K562 (cell line): ENCODE data around the gene MPHOSPH10. TPM values are rescaled to one million over a fixed set of nuclear protein-coding genes. Genes with fewer than 3 reads are reported as not detected.
"Not testable (repeated sequence)": the region's sequence is repeated elsewhere in the genome, so short reads cannot be mapped to it uniquely, and the experiment has no call there.

Experiments
- ATAC-seq: fragments of 200-7000 bp; cut with Tn5 transposase; 3 replicates; pipeline ENCODE4 v1.9.1; 2020; ENCODE audit warnings: moderate library complexity
- BruUV-seq: library from RNA; stranded (reverse); fragments of 400-500 nt; replicated peaks from 2 replicates; lab custom pipeline; 2021; lab: Mats Ljungman, UMichigan
- CTCF ChIA-PET: fragments of 300-600 bp; formaldehyde crosslinking; extraction: SDS; loops from one replicate; lab custom pipeline; 2021; ENCODE audit warnings: low intra/inter-chr PET ratio; lab: Yijun Ruan, JAX
- POLR2A ChIA-PET: fragments of 300-600, 350-650 bp; sonication (Branson Sonifier 250); formaldehyde crosslinking; extraction: SDS; loops from one replicate; lab custom pipeline; 2021; ENCODE audit warnings: antibody characterized with exemption, inconsistent platforms; lab: Yijun Ruan, JAX
- DNase-seq, 4 experiments: peaks; one replicate each; pipeline versions ENCODE4 v3.0.0 to v3.0.0-alpha.2; 2011 to 2018; ENCODE audit warnings: low spot score in 3 of 4, mixed read lengths in 3 of 4; ENCODE audit errors: extremely low read depth in 1 of 4
- FAIRE-seq: peaks from 2 replicates; lab custom pipeline; 2011; peaks lifted over from hg19 to GRCh38; lab: Jason Lieb, UNC
- H2AFZ ChIP-seq: 2 replicates; pipeline ENCODE4 v1.6.0; 2011; ENCODE audit warnings: low read depth, low read length, control low read depth, inconsistent platforms
- H3K27ac ChIP-seq: fragments of 200-600 bp; 3 replicates; pipeline ENCODE4 v1.8.0; 2011; ENCODE audit warnings: low read depth, mild to moderate bottlenecking, control low read depth, inconsistent platforms, low read length, moderate library complexity, mixed read lengths; ENCODE audit errors: extremely low read depth
- H3K27me3 ChIP-seq, 2 experiments: fragments of 300-600 bp in 1 of 2; 2 replicates in 1 of 2; 3 replicates in 1 of 2; pipeline versions ENCODE4 v1.6.0 to v1.8.0; 2011; ENCODE audit warnings: inconsistent platforms in 2 of 2, low read length in 2 of 2, mild to moderate bottlenecking in 1 of 2, mixed read lengths in 1 of 2, moderate library complexity in 1 of 2; ENCODE audit not compliant: control insufficient read depth in 2 of 2, insufficient read depth in 2 of 2
- H3K36me3 ChIP-seq: fragments of 300-600 bp; 3 replicates; pipeline ENCODE4 v1.8.0; 2011; ENCODE audit warnings: mild to moderate bottlenecking, low read length, inconsistent platforms; ENCODE audit not compliant: control insufficient read depth, insufficient read depth
- H3K4me1 ChIP-seq, 2 experiments: fragments of 200-600 bp in 1 of 2; replicated peaks in 1 of 2; 2 replicates in 1 of 2; 3 replicates in 1 of 2; pipeline versions ENCODE4 v1.5.1 to v1.8.0; 2011; ENCODE audit warnings: inconsistent platforms in 2 of 2, low read length in 2 of 2, mild to moderate bottlenecking in 1 of 2, mixed read lengths in 1 of 2, moderate library complexity in 1 of 2; ENCODE audit not compliant: control insufficient read depth in 2 of 2, insufficient read depth in 2 of 2
- H3K4me2 ChIP-seq: 2 replicates; pipeline ENCODE4 v1.6.1; 2011; ENCODE audit warnings: low read length, control low read depth, inconsistent platforms, mixed read lengths; ENCODE audit not compliant: insufficient read depth
- H3K4me3 ChIP-seq: fragments of 200-600 bp; sonication (generic), shearing (Covaris generic); 2 replicates; pipeline ENCODE4 v1.5.1; 2016; ENCODE audit warnings: control low read depth, inconsistent platforms
- H3K79me2 ChIP-seq: fragments of 200-600 bp; 3 replicates; pipeline ENCODE4 v1.8.0; 2011; ENCODE audit warnings: low read length, inconsistent platforms; ENCODE audit not compliant: control insufficient read depth, insufficient read depth
- H3K9ac ChIP-seq, 2 experiments: 2 replicates each; pipeline versions ENCODE4 v1.6.0 to v1.6.1; 2011; ENCODE audit warnings: low read depth in 2 of 2, low read length in 2 of 2, control low read depth in 1 of 2, inconsistent platforms in 1 of 2, mild to moderate bottlenecking in 1 of 2, mixed read lengths in 1 of 2; ENCODE audit not compliant: insufficient read depth in 1 of 2
- H3K9me1 ChIP-seq: one replicate; pipeline ENCODE4 v1.6.0; 2011; ENCODE audit warnings: inconsistent platforms, mild to moderate bottlenecking, low read length, moderate library complexity; ENCODE audit not compliant: control insufficient read depth, insufficient read depth
- H3K9me3 ChIP-seq: replicated peaks from 2 replicates; pipeline ENCODE4 v1.5.1; 2011; ENCODE audit warnings: low read depth, low read length, inconsistent platforms; ENCODE audit not compliant: control insufficient read depth, insufficient read depth
- H4K20me1 ChIP-seq: replicated peaks from 2 replicates; pipeline ENCODE4 v1.6.1; 2011; ENCODE audit warnings: low read length, inconsistent platforms, mixed read lengths; ENCODE audit not compliant: control insufficient read depth, insufficient read depth
- ARNT ChIP-seq, 2 experiments: fragments of 450-650 bp; IDR thresholded peaks; 2 replicates each; pipeline ENCODE4 v1.6.1; 2016; ENCODE audit warnings: mild to moderate bottlenecking in 1 of 2
- BCOR ChIP-seq: fragments of 450-650 bp; IDR thresholded peaks from 2 replicates; pipeline ENCODE4 v1.6.1; 2016
- CC2D1A ChIP-seq: fragments of 450-650 bp; IDR thresholded peaks from 2 replicates; pipeline ENCODE4 v1.6.1; 2017; ENCODE audit warnings: mild to moderate bottlenecking
- E2F3 ChIP-seq: fragments of 250-450 bp; sonication (Bioruptor Pico); IDR thresholded peaks from 2 replicates; pipeline ENCODE4 v1.4.0; 2020; ENCODE audit warnings: mild to moderate bottlenecking
- E2F5 ChIP-seq: sonication (generic); formaldehyde crosslinking; IDR thresholded peaks from 2 replicates; pipeline ENCODE4 v1.8.0; 2022; ENCODE audit warnings: mild to moderate bottlenecking, missing genetic modification reagents
- FOS ChIP-seq: IDR thresholded peaks from 3 replicates; pipeline ENCODE4 v1.6.1; 2011; ENCODE audit not compliant: insufficient read length; ENCODE audit errors: extremely low read depth
- HLTF ChIP-seq: fragments of 450-650 bp; IDR thresholded peaks from 2 replicates; pipeline ENCODE4 v1.6.1; 2016
- HMGN3 ChIP-seq: IDR thresholded peaks from 2 replicates; pipeline ENCODE4 v1.6.1; 2011; ENCODE audit warnings: borderline replicate concordance, low read depth, mild to moderate bottlenecking, mixed read lengths, low read length; ENCODE audit not compliant: insufficient read length; ENCODE audit errors: extremely low read depth
- MYNN ChIP-seq, 2 experiments: sonication (generic); formaldehyde crosslinking in 1 of 2; IDR thresholded peaks; 2 replicates each; pipeline versions ENCODE4 v1.5.0 to v1.6.1; 2016 to 2020; ENCODE audit warnings: antibody characterized with exemption in 1 of 2, missing genetic modification reagents in 1 of 2
- NR1H2 ChIP-seq: sonication (generic); formaldehyde crosslinking; IDR thresholded peaks from 2 replicates; pipeline ENCODE4 v1.4.0; 2020; ENCODE audit warnings: mild to moderate bottlenecking, missing genetic modification reagents
- PRPF4 ChIP-seq: fragments of 200-400 bp; formaldehyde crosslinking; IDR thresholded peaks from one replicate; pipeline ENCODE4 v1.6.1; 2017; ENCODE audit warnings: low read length, low read depth, mild to moderate bottlenecking; ENCODE audit not compliant: insufficient read depth, poor library complexity, severe bottlenecking
- RBM25 ChIP-seq: fragments of 200-400 bp; formaldehyde crosslinking; IDR thresholded peaks from 2 replicates; pipeline ENCODE4 v1.6.1; 2018; ENCODE audit warnings: low read length, low read depth, moderate library complexity; ENCODE audit not compliant: severe bottlenecking
- TAF15 ChIP-seq: fragments of 200-400 bp; formaldehyde crosslinking; IDR thresholded peaks from 2 replicates; pipeline ENCODE4 v1.6.1; 2017; ENCODE audit warnings: mild to moderate bottlenecking, low read depth, low read length, moderate library complexity
- TCF7 ChIP-seq: sonication (generic); IDR thresholded peaks from 2 replicates; pipeline ENCODE4 v1.6.1; 2016; ENCODE audit warnings: antibody characterized with exemption, borderline replicate concordance
- ZNF140 ChIP-seq: fragments of 250-450 bp; sonication (Bioruptor Pico); IDR thresholded peaks from 2 replicates; pipeline ENCODE4 v1.8.0; 2021; ENCODE audit warnings: moderate library complexity, mild to moderate bottlenecking, inconsistent platforms
- ZNF445 ChIP-seq: fragments of 250-450 bp; sonication (Bioruptor Pico); IDR thresholded peaks from 2 replicates; pipeline ENCODE4 v1.4.0; 2020; ENCODE audit warnings: low read depth, mild to moderate bottlenecking, moderate library complexity
- ZNF586 ChIP-seq: fragments of 450-650 bp; formaldehyde crosslinking; conservative IDR thresholded peaks from 2 replicates; pipeline ENCODE4 v1.4.0; 2020; ENCODE audit warnings: mild to moderate bottlenecking, moderate library complexity
- ZNF764 ChIP-seq: fragments of 250-450 bp; sonication (Bioruptor Pico); IDR thresholded peaks from 2 replicates; pipeline ENCODE4 v1.4.0; 2020; ENCODE audit warnings: low read depth, mild to moderate bottlenecking, moderate library complexity
- WGBS: fragments of 100-300 bp; shearing (Covaris generic); methylation state at CpG from one replicate; pipeline ENCODE4 v1.1.6; 2016; ENCODE audit warnings: low coverage, mixed read lengths; ENCODE audit not compliant: insufficient coverage; ENCODE audit errors: missing lambda C conversion rate; 5-methylcytosine and 5-hydroxymethylcytosine counted together
- in situ Hi-C: fragments of 300-500 bp; cut with MboI; formaldehyde crosslinking; loops from 4 replicates; pipeline ENCODE4 v1.15.0; 2018; ENCODE audit warnings: inconsistent platforms, mixed read lengths
- intact Hi-C: fragments of 100-400 bp; cut with micrococcal nuclease; formaldehyde crosslinking; loops from 2 replicates; pipeline ENCODE4 v1.14.2; 2022
- polyA plus RNA-seq, 8 experiments: library from polyadenylated mRNA; depleted of rRNA in 4 of 8; stranded (reverse) in 5 of 8; unstranded in 3 of 8; fragments of >200 nt; fragmentation: Nextera tagmentation in 2 of 8; fragmentation: Illumina TruSeq in 1 of 8; extraction: Ambion mirVana in 2 of 8; extraction: Trizol in 1 of 8; gene quantifications; 2 replicates each; pipeline versions ENCODE4 v1.2.1 to v1.2.3, GENCODE V29; 2011 to 2014; ENCODE audit warnings: inconsistent platforms in 1 of 8, missing spikeins in 1 of 8
- total RNA-seq, 7 experiments: library from RNA; depleted of rRNA in 6 of 7; stranded (reverse); fragments of >200 nt in 6 of 7; fragmentation: Illumina TruSeq in 2 of 7; extraction: Trizol in 2 of 7; gene quantifications; 2 replicates each; pipeline versions ENCODE4 v1.2.1 to v1.2.3, GENCODE V29; 2011 to 2021; ENCODE audit warnings: low replicate concordance in 1 of 7

Gene MPHOSPH10
- total and polyA plus RNA-seq, 9 of the 15 experiments (the other 6 are each of a cell fraction or from before 2014, with no cell fraction given) = 36.8 to 83.7 (median 58.5) TPM

GRCh38 chr2:71178836-71179235 lies 48.4 kb downstream of the MPHOSPH10 start:
- H3K4me2 ChIP-seq, H3K36me3 ChIP-seq, intact Hi-C loops, H2AFZ ChIP-seq, in situ Hi-C loops, H4K20me1 ChIP-seq, ATAC-seq, CTCF ChIA-PET, FAIRE-seq, H3K27ac ChIP-seq, H3K9ac ChIP-seq, H3K4me3 ChIP-seq, DNase-seq, H3K79me2 ChIP-seq, H3K9me3 ChIP-seq, H3K9me1 ChIP-seq, BruUV-seq, H3K4me1 ChIP-seq, POLR2A ChIA-PET: not testable (repeated sequence)
- 0% methylated on average over 8 of the region's 8 CpGs for WGBS
- H3K27me3 ChIP-seq = peaks cover 7 to 39% of the 10 kb centered on the region in 2 experiments

- peaks cover 4 to 20% of the 10 kb centered on the region in 2 experiments for H3K27me3 ChIP-seq
- in situ Hi-C loops = no loop called here
- H3K4me1 ChIP-seq = no peaks in the 10 kb centered on the region
- no peak overlapping the region for H3K9ac ChIP-seq
- H3K4me3 ChIP-seq = no peak overlapping the region
- POLR2A ChIA-PET = interaction anchor here (0.6 kb wide), 1 partner anchor 123 kb away, joined by 3 read pairs; no protein-coding TSS in a partner anchor
- no peaks in the 10 kb centered on the region for H3K9me1 ChIP-seq
- H3K4me2 ChIP-seq = no peak overlapping the region
- no peak overlapping the region for H3K27ac ChIP-seq
- TF ChIP-seq ZNF586 (CRISPR knock-in tag) = no peak
- no peak for TF ChIP-seq BCOR
- no peak for TF ChIP-seq NR1H2 (CRISPR knock-in tag)
- no peak for TF ChIP-seq E2F5 (CRISPR knock-in tag)
- TF ChIP-seq RBM25 = no peak
- no peak for TF ChIP-seq HMGN3
- no peak for TF ChIP-seq TAF15
- no peak for TF ChIP-seq FOS
- no peak for TF ChIP-seq CC2D1A
- no peak for TF ChIP-seq MYNN (IDR thresholded peaks at IDR 0.05)
- no peak for TF ChIP-seq MYNN (CRISPR knock-in tag; IDR thresholded peaks at IDR 0.05)
- no peak for TF ChIP-seq E2F3 (CRISPR knock-in tag)
- TF ChIP-seq ARNT (IDR thresholded peaks at IDR 0.05) = no peak
- TF ChIP-seq ZNF140 (CRISPR knock-in tag) = no peak
- TF ChIP-seq PRPF4 = no peak
- TF ChIP-seq ZNF764 (CRISPR knock-in tag) = no peak
- TF ChIP-seq TCF7 = no peak
- TF ChIP-seq HLTF = no peak
- no peak for TF ChIP-seq ZNF445 (CRISPR knock-in tag)
- H3K9me3 ChIP-seq = no peaks in the 10 kb centered on the region
- H4K20me1 ChIP-seq = no peaks in the 10 kb centered on the region
- CTCF ChIA-PET = no interaction called here
- DNase-seq (no peak), ATAC-seq (no peak), FAIRE-seq (no peak)
- BruUV-seq = no TSS peak
- intact Hi-C loops = no loop called here
- no peak overlapping the region for H2AFZ ChIP-seq
- no peaks in the 10 kb centered on the region for H3K36me3 ChIP-seq
- 6% methylated on average over 2 of the region's 2 CpGs for WGBS
- no peaks in the 10 kb centered on the region for H3K79me2 ChIP-seq
These were observed 50.9 kb downstream of the MPHOSPH10 start for GRCh38 chr2:71181316-71181715.
